GM18508 (cell line): ENCODE measurements around the gene SLF1.

Experiments
- ATAC-seq: cut with Tn5 transposase; IDR thresholded peaks from one replicate; pipeline ENCODE4 v1.9.1; 2021; ENCODE audit warnings: moderate number of reproducible peaks; ENCODE audit not compliant: insufficient read depth, unreplicated experiment

The SLF1 gene

GRCh38 chr5:94658272-94658671 lies 39.8 kb downstream of the SLF1 start:
- ATAC-seq = no peak

- no peak for ATAC-seq
These were observed 42.0 kb downstream of the SLF1 start for GRCh38 chr5:94660506-94660905.

DNA sequence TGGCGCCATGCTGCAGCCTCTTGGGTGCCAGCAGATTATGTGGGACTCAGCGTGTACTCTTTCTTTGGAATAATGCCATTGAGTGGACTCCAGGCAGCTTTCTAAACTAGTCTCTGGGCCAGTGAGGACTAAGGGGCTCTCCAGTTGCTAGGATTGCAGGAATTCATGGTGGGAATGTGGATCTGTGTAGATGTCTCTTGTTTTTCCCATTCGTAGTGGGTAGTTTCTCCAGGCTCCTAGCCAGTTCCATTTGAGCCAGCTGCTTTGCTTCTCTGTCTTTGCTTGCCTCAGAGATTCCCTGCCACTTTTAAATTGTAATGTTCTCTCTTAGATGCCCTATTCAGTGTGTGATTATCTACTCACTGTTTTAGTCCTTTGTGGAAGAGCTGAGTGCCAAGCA lies 42.6 kb downstream of the SLF1 start:
- no peak for ATAC-seq

GRCh38 chr5:94667937-94668336 lies 49.5 kb downstream of the SLF1 start:
- no peak for ATAC-seq

- no peak for ATAC-seq
These were observed 52.3 kb downstream of the SLF1 start for GRCh38 chr5:94670726-94671125.

GRCh38 chr5:94672746-94673145 lies 54.3 kb downstream of the SLF1 start:
- no peak for ATAC-seq

DNA sequence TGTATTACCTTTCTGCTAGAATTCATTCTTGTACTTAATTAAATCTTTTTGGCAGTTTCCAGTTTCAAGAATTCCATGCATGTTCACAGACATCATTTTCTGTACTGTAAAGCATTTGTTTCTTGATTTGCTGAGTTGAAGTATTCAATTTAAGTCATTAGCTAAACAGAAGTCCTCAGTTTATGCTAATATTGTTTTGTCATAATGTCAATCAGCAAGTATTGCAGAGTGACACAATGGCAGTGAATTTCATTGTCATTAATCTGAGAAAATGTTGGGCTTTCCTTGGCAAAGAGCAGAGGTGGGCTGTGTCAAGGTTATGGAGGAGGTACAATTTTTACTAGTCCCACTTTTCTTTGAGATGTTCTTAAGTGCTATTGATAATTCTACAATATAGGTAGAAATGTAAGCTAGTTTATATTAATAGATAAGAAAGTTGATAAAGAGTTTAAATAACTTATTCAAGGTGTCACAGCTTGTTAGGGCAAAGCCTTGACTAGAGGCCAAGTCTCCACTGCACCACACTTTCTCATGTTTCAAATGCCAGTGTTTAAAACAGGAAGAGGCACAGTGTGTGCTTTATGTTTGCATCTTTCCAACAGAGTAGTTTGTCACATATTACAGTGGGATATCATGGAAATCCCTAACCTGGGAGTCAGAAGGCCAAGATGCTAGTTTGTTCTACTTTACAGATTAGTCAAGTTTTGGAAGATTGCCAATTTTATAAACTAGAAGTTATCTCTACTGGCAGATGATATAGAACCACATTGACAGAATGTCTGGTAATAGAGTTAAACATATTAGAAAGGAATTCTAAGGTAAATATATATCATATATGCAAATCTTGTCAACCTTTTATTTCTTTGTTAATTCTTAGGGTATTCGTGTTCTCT lies 56.3 kb downstream of the SLF1 start:
- no peak for ATAC-seq

DNA sequence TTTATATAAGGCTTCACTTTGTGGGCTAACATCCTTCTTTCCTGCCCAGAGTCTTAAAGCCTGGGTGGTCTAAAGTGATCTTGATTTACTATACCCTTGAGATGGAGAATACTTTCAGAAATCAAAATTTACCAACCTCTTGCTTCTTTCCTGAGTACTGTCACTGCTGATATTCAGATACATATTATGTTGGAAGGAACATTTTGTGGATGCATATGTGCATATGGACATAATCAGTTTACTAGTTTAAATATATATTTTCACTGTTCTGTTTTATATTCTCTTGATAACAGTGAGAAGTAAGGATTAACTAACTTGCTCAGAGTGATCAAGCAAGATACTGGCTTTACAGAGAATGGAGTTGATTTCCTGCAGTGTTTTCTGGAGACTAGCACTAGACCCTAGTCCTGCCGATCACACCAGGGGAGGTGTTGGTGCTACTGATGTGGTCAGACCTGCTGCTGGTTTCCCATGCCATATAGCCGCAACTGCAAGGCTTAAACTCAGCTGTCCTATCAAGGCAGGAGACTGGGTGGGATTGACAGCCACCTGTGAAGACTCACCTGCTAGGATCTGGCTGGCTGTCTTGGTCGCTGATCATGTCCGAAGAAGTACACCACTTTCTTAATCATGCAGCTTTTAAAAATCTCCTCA lies 57.6 kb downstream of the SLF1 start:
- no peak for ATAC-seq

- no peak for ATAC-seq
These were observed 64.5 kb downstream of the SLF1 start for GRCh38 chr5:94682814-94683520.

DNA sequence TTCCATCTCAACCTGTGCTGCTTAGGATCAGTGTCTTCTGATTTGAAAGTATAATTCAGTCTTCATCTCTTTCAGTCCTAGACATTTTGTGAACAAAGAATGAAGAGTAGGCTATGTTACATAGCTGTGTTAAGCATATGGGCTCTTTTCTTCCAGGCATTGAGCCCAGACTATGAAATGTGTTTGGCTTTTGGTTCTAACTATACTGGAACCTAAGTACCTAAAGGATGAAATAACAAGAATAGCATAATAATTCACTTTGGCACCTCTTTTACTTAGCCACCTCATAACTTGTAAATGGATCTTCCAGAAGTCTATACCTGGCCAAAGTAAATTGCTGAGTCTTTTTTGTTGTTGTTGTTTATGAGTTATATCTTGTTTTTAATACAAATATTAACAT lies 71.4 kb downstream of the SLF1 start:
- no peak for ATAC-seq

- ATAC-seq = no peak
These were observed 72.3 kb downstream of the SLF1 start for GRCh38 chr5:94690778-94691177.

- no peak for ATAC-seq
These were observed 72.8 kb downstream of the SLF1 start for GRCh38 chr5:94691291-94691690.

- no peak for ATAC-seq
These were observed 73.5 kb downstream of the SLF1 start for GRCh38 chr5:94691949-94692348.

DNA sequence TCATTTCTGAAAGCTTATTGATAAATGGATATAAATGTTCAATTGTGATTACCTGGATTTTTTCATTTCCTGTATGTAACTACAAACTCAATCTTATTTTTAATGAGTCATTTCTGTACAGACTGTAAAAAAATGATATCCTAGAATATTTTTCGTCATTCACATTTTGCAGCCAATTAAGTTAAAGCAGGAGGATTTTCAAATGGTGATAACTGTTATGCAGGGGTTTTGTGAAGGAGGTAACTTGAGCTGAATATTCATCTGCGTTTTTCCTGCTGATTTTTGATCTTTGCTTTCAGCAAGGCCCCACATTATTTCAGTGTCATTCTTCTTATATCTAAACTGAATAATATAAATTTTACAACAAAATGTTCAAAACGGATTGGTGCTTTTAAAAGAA lies 74.1 kb downstream of the SLF1 start:
- no peak for ATAC-seq

DNA sequence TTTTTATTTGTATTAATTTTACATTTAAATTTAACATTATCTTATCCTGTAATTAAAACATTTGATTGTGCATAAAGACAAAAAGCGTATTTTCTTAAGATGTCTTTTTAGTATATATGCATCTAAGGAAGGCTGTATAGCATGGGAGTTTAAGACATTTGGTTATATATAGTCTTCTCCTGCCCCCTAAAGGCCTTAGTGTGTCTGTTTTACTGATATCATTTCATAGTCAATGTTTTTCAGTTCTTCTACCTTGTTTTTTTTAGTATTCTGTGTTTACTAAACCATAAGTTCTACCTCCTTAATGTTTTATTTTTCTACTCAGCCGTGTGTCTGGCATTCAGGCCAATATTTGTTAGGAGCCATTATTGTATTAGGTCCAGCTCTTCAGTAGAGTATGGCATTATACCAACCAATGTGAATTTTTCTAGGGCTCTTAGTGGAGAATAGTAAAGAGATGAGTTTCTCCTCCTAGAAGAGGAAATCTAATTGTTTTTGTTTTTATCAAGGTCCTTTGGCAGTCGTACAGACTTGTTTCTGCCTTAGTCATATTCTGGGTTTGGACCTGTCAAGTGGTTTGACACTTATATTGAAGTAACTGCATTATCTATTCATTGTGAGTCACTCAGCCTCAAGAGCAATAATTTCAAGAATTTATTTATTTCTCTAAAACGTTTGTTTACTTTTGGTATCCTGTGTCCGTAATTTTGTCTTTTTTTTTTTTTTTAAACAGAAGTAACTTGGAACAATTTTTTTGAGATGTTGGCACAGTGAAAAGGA lies 74.8 kb downstream of the SLF1 start:
- ATAC-seq = no peak

GRCh38 chr5:94693845-94694370 lies 75.4 kb downstream of the SLF1 start:
- ATAC-seq = no peak

DNA sequence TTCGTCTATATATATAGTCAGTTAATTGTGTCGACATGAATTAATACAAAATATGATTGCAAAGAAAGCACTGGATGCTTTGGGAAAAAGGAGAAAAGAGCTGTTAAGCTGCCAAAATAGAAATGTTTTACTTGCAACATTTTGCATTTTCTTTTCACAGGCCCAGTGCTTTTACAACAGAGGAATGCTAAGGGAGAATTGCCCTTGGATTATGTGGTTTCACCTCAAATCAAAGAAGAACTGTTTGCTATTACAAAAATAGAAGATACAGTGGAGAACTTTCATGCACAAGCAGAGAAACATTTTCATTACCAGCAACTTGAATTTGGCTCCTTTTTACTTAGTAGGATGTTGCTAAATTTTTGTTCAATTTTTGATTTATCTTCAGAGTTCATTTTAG lies 76.2 kb downstream of the SLF1 start:
- ATAC-seq = no peak

- no peak for ATAC-seq
These were observed 79.7 kb downstream of the SLF1 start for GRCh38 chr5:94698197-94698596.

- ATAC-seq = no peak
These were observed 81.1 kb downstream of the SLF1 start for GRCh38 chr5:94699562-94699961.

DNA sequence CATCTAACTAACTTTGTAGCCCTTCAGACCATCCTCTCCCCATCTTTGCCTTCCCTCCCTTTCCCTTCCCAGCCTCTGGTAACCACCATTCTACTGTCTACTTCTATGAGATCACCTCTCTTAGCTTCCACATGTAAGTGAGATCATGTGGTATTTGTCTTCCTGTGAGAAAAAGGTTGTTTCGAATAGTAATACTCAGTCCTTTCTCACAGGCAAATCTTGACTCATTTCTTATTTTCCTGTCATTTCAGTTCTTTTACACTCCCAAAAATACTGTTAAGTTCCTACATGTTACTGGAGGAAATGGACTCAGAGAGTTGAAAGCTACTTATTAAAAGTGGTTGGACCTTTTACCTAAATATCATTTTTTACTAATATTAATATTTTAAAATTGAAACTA lies 82.1 kb downstream of the SLF1 start:
- ATAC-seq = peak; percentile 74
